SK-N-SH treated with all-trans-retinoic acid at 6 μM for 48 hours (cell line): ENCODE measurements around the gene PVALEF.

Experiments
- ATAC-seq: fragments of 200-7000 bp; cut with Tn5 transposase; 3 replicates; pipeline ENCODE4 v1.9.1; 2020; ENCODE audit warnings: mild to moderate bottlenecking, moderate library complexity
- ARNTL ChIP-seq: fragments of 450-650 bp; formaldehyde crosslinking; IDR thresholded peaks from 2 replicates; pipeline ENCODE4 v1.5.0; 2020; ENCODE audit warnings: low read depth, mild to moderate bottlenecking, moderate library complexity, borderline replicate concordance
- BACH2 ChIP-seq: fragments of 250-450 bp; sonication (Bioruptor Pico); IDR thresholded peaks from 2 replicates; pipeline ENCODE4 v1.9.0; 2021; ENCODE audit warnings: mild to moderate bottlenecking, borderline replicate concordance
- CREB5 ChIP-seq: fragments of 250-450 bp; sonication (Bioruptor Pico); IDR thresholded peaks from 2 replicates; pipeline ENCODE4 v1.5.1; 2020; ENCODE audit warnings: low read depth, mild to moderate bottlenecking, moderate library complexity
- CSDC2 ChIP-seq: fragments of 250-450 bp; sonication (Bioruptor Pico); IDR thresholded peaks from 2 replicates; pipeline ENCODE4 v1.5.0; 2020; ENCODE audit warnings: mild to moderate bottlenecking, moderate library complexity
- ESRRG ChIP-seq: fragments of 250-450 bp; sonication (Bioruptor Pico); IDR thresholded peaks from 2 replicates; pipeline ENCODE4 v1.6.1; 2021; ENCODE audit warnings: mild to moderate bottlenecking
- GLIS3 ChIP-seq: fragments of 250-450 bp; sonication (Bioruptor Pico); IDR thresholded peaks from 2 replicates; pipeline ENCODE4 v1.5.0; 2020; ENCODE audit warnings: mild to moderate bottlenecking, moderate library complexity
- ISL1 ChIP-seq: fragments of 250-450 bp; sonication (Bioruptor Pico); IDR thresholded peaks from 2 replicates; pipeline ENCODE4 v2.1.2; 2022; ENCODE audit warnings: mild to moderate bottlenecking, moderate library complexity
- OSR1 ChIP-seq: fragments of 250-450 bp; sonication (Bioruptor Pico); IDR thresholded peaks from 2 replicates; pipeline ENCODE4 v1.8.0; 2022; ENCODE audit warnings: moderate library complexity, mild to moderate bottlenecking, inconsistent platforms
- POU6F1 ChIP-seq: fragments of 250-450 bp; sonication (Bioruptor Pico); IDR thresholded peaks from 2 replicates; pipeline ENCODE4 v1.8.0; 2021; ENCODE audit warnings: low read depth, mild to moderate bottlenecking, moderate library complexity, borderline replicate concordance
- PPARA ChIP-seq: fragments of 250-450 bp; sonication (Bioruptor Pico); IDR thresholded peaks from 2 replicates; pipeline ENCODE4 v1.5.0; 2020; ENCODE audit warnings: mild to moderate bottlenecking, borderline replicate concordance
- RARB ChIP-seq: fragments of 250-450 bp; sonication (Bioruptor Pico); IDR thresholded peaks from 2 replicates; pipeline ENCODE4 v1.8.0; 2021; ENCODE audit warnings: mild to moderate bottlenecking, moderate library complexity
- SNAI2 ChIP-seq: fragments of 250-450 bp; sonication (Bioruptor Pico); IDR thresholded peaks from 2 replicates; pipeline ENCODE4 v1.5.0; 2020; ENCODE audit warnings: mild to moderate bottlenecking, moderate library complexity
- TCF4 ChIP-seq: fragments of 250-450 bp; sonication (Bioruptor Pico); IDR thresholded peaks from 2 replicates; pipeline ENCODE4 v1.8.0; 2021; ENCODE audit warnings: mild to moderate bottlenecking, moderate library complexity, borderline replicate concordance
- TOX ChIP-seq: fragments of 250-450 bp; sonication (Bioruptor Pico); IDR thresholded peaks from 2 replicates; pipeline ENCODE4 v1.8.0; 2021; ENCODE audit warnings: mild to moderate bottlenecking, moderate library complexity, borderline replicate concordance
- ZC3H10 ChIP-seq: fragments of 250-450 bp; sonication (Bioruptor Pico); IDR thresholded peaks from 2 replicates; pipeline ENCODE4 v1.5.1; 2021; ENCODE audit warnings: mild to moderate bottlenecking, moderate library complexity
- ZFP3 ChIP-seq: fragments of 250-450 bp; sonication (Bioruptor Pico); IDR thresholded peaks from 2 replicates; pipeline ENCODE4 v1.5.0; 2020; ENCODE audit warnings: mild to moderate bottlenecking, moderate library complexity
- ZFP30 ChIP-seq: fragments of 450-650 bp; formaldehyde crosslinking; IDR thresholded peaks from 2 replicates; pipeline ENCODE4 v1.5.0; 2022; ENCODE audit warnings: mild to moderate bottlenecking, moderate library complexity
- ZNF565 ChIP-seq: fragments of 450-650 bp; formaldehyde crosslinking; conservative IDR thresholded peaks from 2 replicates; pipeline ENCODE4 v1.5.0; 2020; ENCODE audit warnings: low read depth, mild to moderate bottlenecking, moderate library complexity
- ZNF70 ChIP-seq: fragments of 450-650 bp; formaldehyde crosslinking; IDR thresholded peaks from 2 replicates; pipeline ENCODE4 v1.5.0; 2020; ENCODE audit warnings: mild to moderate bottlenecking, moderate library complexity
- ZNF8 ChIP-seq: fragments of 450-650 bp; formaldehyde crosslinking; IDR thresholded peaks from 2 replicates; pipeline ENCODE4 v1.5.0; 2020; ENCODE audit warnings: mild to moderate bottlenecking, moderate library complexity
- TF ChIP-seq, protein P1 (sequence below): fragments of 250-450 bp; sonication (Bioruptor Pico); IDR thresholded peaks from 2 replicates; pipeline ENCODE4 v1.5.1; 2021; ENCODE audit warnings: mild to moderate bottlenecking, moderate library complexity
- TF ChIP-seq, protein P2 (sequence below): fragments of 250-450 bp; sonication (Bioruptor Pico); IDR thresholded peaks from 2 replicates; pipeline ENCODE4 v1.8.0; 2020; ENCODE audit warnings: mild to moderate bottlenecking, moderate library complexity, borderline replicate concordance
- TF ChIP-seq, protein P3 (sequence below): fragments of 250-450 bp; sonication (Bioruptor Pico); IDR thresholded peaks from 2 replicates; pipeline ENCODE4 v1.5.0; 2020; ENCODE audit warnings: mild to moderate bottlenecking, moderate library complexity

The PVALEF gene

DNA sequence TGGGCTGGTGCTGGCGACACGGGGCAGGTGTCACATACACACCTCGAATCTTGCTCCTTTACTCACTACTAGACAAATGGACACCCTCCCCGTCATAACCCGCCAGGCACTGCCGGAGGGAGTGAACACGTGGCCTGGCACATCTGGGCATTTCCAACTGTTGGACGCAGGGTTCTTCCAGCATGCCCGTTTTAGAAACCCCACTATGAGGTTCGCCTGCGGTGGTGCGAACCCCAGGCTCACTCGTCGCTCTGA is 64.3 kb downstream of the PVALEF start:
- TF ChIP-seq ISL1 (CRISPR knock-in tag) (no peak), ZNF70 (CRISPR knock-in tag) (no peak), ESRRG (CRISPR knock-in tag) (no peak), ZFP30 (no peak)
- no peak for ATAC-seq

DNA sequence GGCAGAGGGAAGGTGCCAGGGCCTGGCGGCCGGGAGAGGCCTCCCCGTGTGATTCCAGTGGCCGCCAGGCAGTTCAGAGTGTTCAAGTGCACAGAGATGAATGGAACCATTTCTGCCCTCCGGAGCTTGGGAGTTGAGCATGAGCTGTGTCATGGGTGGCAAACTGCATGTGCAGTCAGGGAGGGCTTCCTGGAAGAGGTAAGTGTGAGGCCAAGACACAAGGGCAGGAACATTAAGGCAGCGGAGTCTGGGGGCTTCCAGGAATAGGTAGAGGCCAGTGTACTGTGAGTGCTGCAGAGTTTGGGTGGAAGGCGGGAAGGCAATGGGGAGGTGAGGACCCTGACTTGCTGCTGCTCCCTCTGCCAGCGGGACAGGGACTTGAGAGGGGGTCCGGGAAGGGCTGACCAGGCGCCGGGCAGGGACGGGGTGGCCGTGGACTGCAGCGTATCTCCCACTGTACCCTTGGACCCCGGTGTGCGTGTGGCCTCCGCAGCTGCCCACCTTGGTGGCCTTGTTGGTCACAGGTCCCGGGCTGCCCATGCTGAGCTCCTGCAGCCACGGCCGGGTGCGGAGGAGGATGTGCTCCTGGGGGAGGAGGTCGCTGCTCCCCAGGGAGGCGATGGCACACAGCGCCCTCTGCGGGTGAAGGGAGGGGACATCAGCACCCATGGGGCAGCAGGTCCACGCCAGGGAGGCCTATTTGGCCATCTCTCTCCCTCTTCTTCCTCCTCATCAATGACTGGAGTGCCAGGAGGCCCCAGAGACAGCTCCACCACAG is 64.9 kb downstream of the PVALEF start:
- TF ChIP-seq, protein P1, sequence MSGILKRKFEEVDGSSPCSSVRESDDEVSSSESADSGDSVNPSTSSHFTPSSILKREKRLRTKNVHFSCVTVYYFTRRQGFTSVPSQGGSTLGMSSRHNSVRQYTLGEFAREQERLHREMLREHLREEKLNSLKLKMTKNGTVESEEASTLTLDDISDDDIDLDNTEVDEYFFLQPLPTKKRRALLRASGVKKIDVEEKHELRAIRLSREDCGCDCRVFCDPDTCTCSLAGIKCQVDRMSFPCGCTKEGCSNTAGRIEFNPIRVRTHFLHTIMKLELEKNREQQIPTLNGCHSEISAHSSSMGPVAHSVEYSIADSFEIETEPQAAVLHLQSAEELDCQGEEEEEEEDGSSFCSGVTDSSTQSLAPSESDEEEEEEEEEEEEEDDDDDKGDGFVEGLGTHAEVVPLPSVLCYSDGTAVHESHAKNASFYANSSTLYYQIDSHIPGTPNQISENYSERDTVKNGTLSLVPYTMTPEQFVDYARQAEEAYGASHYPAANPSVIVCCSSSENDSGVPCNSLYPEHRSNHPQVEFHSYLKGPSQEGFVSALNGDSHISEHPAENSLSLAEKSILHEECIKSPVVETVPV (CRISPR knock-in tag): no peak
- TF ChIP-seq BACH2 (CRISPR knock-in tag) (no peak), ISL1 (CRISPR knock-in tag) (no peak), PPARA (CRISPR knock-in tag) (no peak), OSR1 (CRISPR knock-in tag) (no peak), CREB5 (no peak), ESRRG (CRISPR knock-in tag) (no peak), ZFP3 (no peak), ARNTL (no peak), TOX (CRISPR knock-in tag) (no peak), ZNF70 (CRISPR knock-in tag) (no peak)
- peak; percentile 28; the same call in 2 of the 3 replicates for ATAC-seq

DNA sequence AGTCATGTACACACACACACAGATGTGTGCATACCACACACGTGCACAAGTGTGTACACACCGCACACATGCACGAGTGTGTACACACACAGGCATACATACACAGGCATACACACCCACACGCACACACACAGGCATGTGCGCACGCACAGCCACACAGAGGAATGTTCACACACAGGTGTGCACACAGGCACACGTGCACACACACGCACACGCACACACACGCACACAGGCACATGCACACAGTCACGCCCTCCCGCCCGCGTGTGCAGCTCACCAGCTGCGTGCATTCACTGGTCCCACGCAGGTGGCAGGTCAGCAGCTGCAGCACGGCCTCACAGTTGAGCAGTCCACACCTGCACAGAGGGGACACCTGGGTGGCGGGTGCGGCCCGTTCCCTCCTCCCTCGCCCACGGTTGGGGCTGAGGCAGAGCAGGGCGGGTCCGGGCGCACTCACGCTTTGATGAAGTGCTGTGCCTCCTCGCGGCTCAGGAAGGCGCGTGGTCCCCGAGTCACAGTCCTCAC is 65.9 kb downstream of the PVALEF start:
- TF ChIP-seq POU6F1: no peak
- TF ChIP-seq ZNF70 (CRISPR knock-in tag): no peak
- TF ChIP-seq SNAI2: no peak
- no peak for TF ChIP-seq ESRRG (CRISPR knock-in tag)
- no peak for TF ChIP-seq CSDC2 (CRISPR knock-in tag)
- TF ChIP-seq ZC3H10: no peak
- no peak for TF ChIP-seq ZNF8 (CRISPR knock-in tag)
- TF ChIP-seq, protein P2, sequence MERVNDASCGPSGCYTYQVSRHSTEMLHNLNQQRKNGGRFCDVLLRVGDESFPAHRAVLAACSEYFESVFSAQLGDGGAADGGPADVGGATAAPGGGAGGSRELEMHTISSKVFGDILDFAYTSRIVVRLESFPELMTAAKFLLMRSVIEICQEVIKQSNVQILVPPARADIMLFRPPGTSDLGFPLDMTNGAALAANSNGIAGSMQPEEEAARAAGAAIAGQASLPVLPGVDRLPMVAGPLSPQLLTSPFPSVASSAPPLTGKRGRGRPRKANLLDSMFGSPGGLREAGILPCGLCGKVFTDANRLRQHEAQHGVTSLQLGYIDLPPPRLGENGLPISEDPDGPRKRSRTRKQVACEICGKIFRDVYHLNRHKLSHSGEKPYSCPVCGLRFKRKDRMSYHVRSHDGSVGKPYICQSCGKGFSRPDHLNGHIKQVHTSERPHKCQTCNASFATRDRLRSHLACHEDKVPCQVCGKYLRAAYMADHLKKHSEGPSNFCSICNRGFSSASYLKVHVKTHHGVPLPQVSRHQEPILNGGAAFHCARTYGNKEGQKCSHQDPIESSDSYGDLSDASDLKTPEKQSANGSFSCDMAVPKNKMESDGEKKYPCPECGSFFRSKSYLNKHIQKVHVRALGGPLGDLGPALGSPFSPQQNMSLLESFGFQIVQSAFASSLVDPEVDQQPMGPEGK (CRISPR knock-in tag): no peak
- no peak for TF ChIP-seq TCF4 (CRISPR knock-in tag)
- TF ChIP-seq ARNTL: no peak
- TF ChIP-seq GLIS3 (CRISPR knock-in tag): no peak
- no peak for TF ChIP-seq ISL1 (CRISPR knock-in tag)
- no peak for TF ChIP-seq OSR1 (CRISPR knock-in tag)
- TF ChIP-seq RARB (CRISPR knock-in tag): no peak
- TF ChIP-seq BACH2 (CRISPR knock-in tag): no peak
- no peak for TF ChIP-seq TOX (CRISPR knock-in tag)
- TF ChIP-seq, protein P3, sequence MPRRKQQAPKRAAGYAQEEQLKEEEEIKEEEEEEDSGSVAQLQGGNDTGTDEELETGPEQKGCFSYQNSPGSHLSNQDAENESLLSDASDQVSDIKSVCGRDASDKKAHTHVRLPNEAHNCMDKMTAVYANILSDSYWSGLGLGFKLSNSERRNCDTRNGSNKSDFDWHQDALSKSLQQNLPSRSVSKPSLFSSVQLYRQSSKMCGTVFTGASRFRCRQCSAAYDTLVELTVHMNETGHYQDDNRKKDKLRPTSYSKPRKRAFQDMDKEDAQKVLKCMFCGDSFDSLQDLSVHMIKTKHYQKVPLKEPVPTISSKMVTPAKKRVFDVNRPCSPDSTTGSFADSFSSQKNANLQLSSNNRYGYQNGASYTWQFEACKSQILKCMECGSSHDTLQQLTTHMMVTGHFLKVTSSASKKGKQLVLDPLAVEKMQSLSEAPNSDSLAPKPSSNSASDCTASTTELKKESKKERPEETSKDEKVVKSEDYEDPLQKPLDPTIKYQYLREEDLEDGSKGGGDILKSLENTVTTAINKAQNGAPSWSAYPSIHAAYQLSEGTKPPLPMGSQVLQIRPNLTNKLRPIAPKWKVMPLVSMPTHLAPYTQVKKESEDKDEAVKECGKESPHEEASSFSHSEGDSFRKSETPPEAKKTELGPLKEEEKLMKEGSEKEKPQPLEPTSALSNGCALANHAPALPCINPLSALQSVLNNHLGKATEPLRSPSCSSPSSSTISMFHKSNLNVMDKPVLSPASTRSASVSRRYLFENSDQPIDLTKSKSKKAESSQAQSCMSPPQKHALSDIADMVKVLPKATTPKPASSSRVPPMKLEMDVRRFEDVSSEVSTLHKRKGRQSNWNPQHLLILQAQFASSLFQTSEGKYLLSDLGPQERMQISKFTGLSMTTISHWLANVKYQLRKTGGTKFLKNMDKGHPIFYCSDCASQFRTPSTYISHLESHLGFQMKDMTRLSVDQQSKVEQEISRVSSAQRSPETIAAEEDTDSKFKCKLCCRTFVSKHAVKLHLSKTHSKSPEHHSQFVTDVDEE (CRISPR knock-in tag): no peak
- no peak for TF ChIP-seq ZFP3
- TF ChIP-seq ZNF565: no peak
- TF ChIP-seq PPARA (CRISPR knock-in tag): no peak
- ATAC-seq: no peak
